GM18867 (cell line): ENCODE measurements around the gene PDZK1.
"Not testable (repeated sequence)": the region's sequence is repeated elsewhere in the genome, so short reads cannot be mapped to it uniquely, and the experiment has no call there.

Source experiments
- ATAC-seq: cut with Tn5 transposase; IDR thresholded peaks from one replicate; pipeline ENCODE4 v1.9.1; 2021; ENCODE audit warnings: mild to moderate bottlenecking, moderate library complexity; ENCODE audit not compliant: unreplicated experiment

The PDZK1 gene

GRCh38 chr1:145665015-145665414 lies 42.2 kb downstream of the PDZK1 start:
- not testable (repeated sequence) for ATAC-seq

GRCh38 chr1:145662502-145662901 lies 44.7 kb downstream of the PDZK1 start:
- not testable (repeated sequence) for ATAC-seq

GRCh38 chr1:145656245-145656943 lies 50.8 kb downstream of the PDZK1 start:
- not testable (repeated sequence) for ATAC-seq

- not testable (repeated sequence) for ATAC-seq
Observed at GRCh38 chr1:145643990-145644389, 63.2 kb downstream of the PDZK1 start.

- not testable (repeated sequence) for ATAC-seq
Observed at GRCh38 chr1:145641886-145642285, 65.3 kb downstream of the PDZK1 start.

- not testable (repeated sequence) for ATAC-seq
Observed at GRCh38 chr1:145636237-145636636, 70.9 kb downstream of the PDZK1 start.

- ATAC-seq, result not testable (repeated sequence)
Observed at GRCh38 chr1:145622177-145622576, 85.0 kb downstream of the PDZK1 start.
